ENCODE data around the gene ITPA.
"Not testable (repeated sequence)": the region's sequence is repeated elsewhere in the genome, so short reads cannot be mapped to it uniquely, and the experiment has no call there.

The ITPA gene

GRCh38 chr20:3173610-3174441 lies 35.5 kb upstream of the ITPA start:
- DNase-seq: peak; percentile 95

GRCh38 chr20:3174442-3175261 lies 34.6 kb upstream of the ITPA start:
- no peak for DNase-seq

GRCh38 chr20:3175270-3175669 lies 34.0 kb upstream of the ITPA start:
- no peak for DNase-seq

- DNase-seq: no peak
Observed at GRCh38 chr20:3177746-3178485, 31.4 kb upstream of the ITPA start.

- DNase-seq: no peak
Observed at GRCh38 chr20:3180319-3180718, 29.0 kb upstream of the ITPA start.

- no peak for DNase-seq
Observed at GRCh38 chr20:3181270-3181669, 28.0 kb upstream of the ITPA start.

GRCh38 chr20:3182429-3182828 lies 26.9 kb upstream of the ITPA start:
- DNase-seq: not testable (repeated sequence)

GRCh38 chr20:3183896-3184612 lies 25.2 kb upstream of the ITPA start:
- DNase-seq: no peak

GRCh38 chr20:3187861-3188260 lies 21.4 kb upstream of the ITPA start:
- DNase-seq: not testable (repeated sequence)

- no peak for DNase-seq
Observed at GRCh38 chr20:3188823-3189413, 20.4 kb upstream of the ITPA start.

- no peak for DNase-seq
Observed at GRCh38 chr20:3189561-3190131, 19.7 kb upstream of the ITPA start.

- DNase-seq: no peak
Observed at GRCh38 chr20:3190681-3191111, 18.6 kb upstream of the ITPA start.

- no peak for DNase-seq
Observed at GRCh38 chr20:3192226-3193015, 16.9 kb upstream of the ITPA start.

- no peak for DNase-seq
Observed at GRCh38 chr20:3193806-3194616, 15.3 kb upstream of the ITPA start.

GRCh38 chr20:3194617-3195280 lies 14.5 kb upstream of the ITPA start:
- no peak for DNase-seq

- DNase-seq: no peak
Observed at GRCh38 chr20:3195590-3196237, 13.6 kb upstream of the ITPA start.

- DNase-seq: no peak
Observed at GRCh38 chr20:3199206-3199605, 10.1 kb upstream of the ITPA start.

GRCh38 chr20:3199976-3200755 lies 9.1 kb upstream of the ITPA start:
- no peak for DNase-seq

Data from activated CD8-positive, alpha-beta memory T cell treated with anti-CD3 and anti-CD28 coated beads for 24 hours (primary cell).